MCF 10A (cell line): ENCODE data around the gene CAP1. TPM values are rescaled to one million over a fixed set of nuclear protein-coding genes. Genes with fewer than 3 reads are reported as not detected.
A peak's percentile ranks its signal among the peaks of the same experiment; 100 is the strongest.

ENCODE experiments used
- BruUV-seq: library from RNA; stranded (reverse); fragments of 400-500 nt; replicated peaks from 2 replicates; lab custom pipeline; 2021; lab: Mats Ljungman, UMichigan
- CTCF ChIA-PET: fragments of 300-600 bp; sonication (Branson Sonifier 250); formaldehyde crosslinking; extraction: SDS; loops from one replicate; lab custom pipeline; 2021; ENCODE audit warnings: antibody characterized with exemption, inconsistent platforms; lab: Yijun Ruan, JAX
- POLR2A ChIA-PET: fragments of 300-600, 350-650 bp; sonication (Branson Sonifier 250); formaldehyde crosslinking; extraction: SDS; loops from one replicate; lab custom pipeline; 2020; ENCODE audit warnings: antibody characterized with exemption, inconsistent platforms; lab: Yijun Ruan, JAX
- DNase-seq: peaks from one replicate; pipeline ENCODE4 v3.0.0-alpha.2; 2018; ENCODE audit not compliant: unreplicated experiment
- H3K27ac Mint-ChIP-seq: one replicate; pipeline ENCODE4 v1.8.0; 2022; ENCODE audit warnings: mild to moderate bottlenecking, low read depth, mixed read lengths; ENCODE audit not compliant: unreplicated experiment
- H3K27me3 Mint-ChIP-seq: one replicate; pipeline ENCODE4 v1.8.0; 2022; ENCODE audit warnings: mixed read lengths; ENCODE audit not compliant: insufficient read depth, unreplicated experiment
- H3K36me3 Mint-ChIP-seq: one replicate; pipeline ENCODE4 v1.8.0; 2022; ENCODE audit warnings: mild to moderate bottlenecking, moderate library complexity, mixed read lengths; ENCODE audit not compliant: insufficient read depth, unreplicated experiment
- H3K4me1 Mint-ChIP-seq: one replicate; pipeline ENCODE4 v1.8.0; 2022; ENCODE audit warnings: mixed read lengths; ENCODE audit not compliant: insufficient read depth, unreplicated experiment
- H3K4me3 Mint-ChIP-seq: one replicate; pipeline ENCODE4 v1.8.0; 2022; ENCODE audit warnings: mild to moderate bottlenecking, moderate library complexity, mixed read lengths; ENCODE audit not compliant: unreplicated experiment
- H3K9me3 Mint-ChIP-seq: one replicate; pipeline ENCODE4 v1.8.0; 2022; ENCODE audit warnings: mixed read lengths; ENCODE audit not compliant: unreplicated experiment
- intact Hi-C: fragments of 100-400 bp; cut with micrococcal nuclease; formaldehyde crosslinking; loops from 2 replicates; pipeline ENCODE4 v1.14.1; 2022
- total RNA-seq: library from RNA; stranded (reverse); gene quantifications from 2 replicates; pipeline ENCODE4 v1.2.3, GENCODE V29; 2022
- TF ChIP-seq, protein P1 (sequence below): fragments of 200-600 bp; IDR thresholded peaks from one replicate; pipeline ENCODE4 v1.8.0; 2022; ENCODE audit warnings: antibody characterized with exemption, mild to moderate bottlenecking; ENCODE audit not compliant: unreplicated experiment

CAP1 gene
- total RNA-seq, 1 experiment from 2014 or later, result 297 TPM

DNA sequence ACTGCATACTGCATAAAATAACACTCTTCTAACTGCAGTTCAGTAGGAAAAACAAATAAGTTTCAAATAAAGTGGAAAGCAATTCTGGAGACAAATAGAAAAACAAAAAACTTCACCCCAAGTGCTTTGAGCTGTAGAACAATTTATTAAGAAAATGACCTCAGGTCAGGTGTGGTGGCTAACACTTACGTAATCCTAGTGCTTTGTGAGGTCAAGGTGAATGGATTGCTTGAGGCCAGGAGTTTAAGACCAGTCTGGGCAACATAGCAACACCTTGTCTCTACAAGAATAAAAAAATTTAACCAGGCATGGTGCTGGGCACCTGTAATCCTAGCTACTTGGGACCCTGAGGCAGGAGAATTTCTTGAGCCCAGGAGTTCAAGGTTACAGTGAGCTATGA, 61.5 kb downstream of the CAP1 start:
- BruUV-seq, result no TSS peak
- intact Hi-C loops, result no loop called here
- no peak for DNase-seq
- ChIA-PET POLR2A (no interaction called here), CTCF (interaction anchor here (0.7 to 1.5 kb wide), 2 partner anchors 24 to 183 kb away, joined by 3 to 7 read pairs; no protein-coding TSS in a partner anchor)
- Mint-ChIP-seq H3K27me3 (peaks cover 10% of the 10 kb centered on the region), H3K36me3 (no peaks in the 10 kb centered on the region), H3K27ac (no peak overlapping the region), H3K4me3 (no peak overlapping the region), H3K4me1 (peaks cover 6% of the 10 kb centered on the region), H3K9me3 (no peaks in the 10 kb centered on the region)
- TF ChIP-seq, protein P1, sequence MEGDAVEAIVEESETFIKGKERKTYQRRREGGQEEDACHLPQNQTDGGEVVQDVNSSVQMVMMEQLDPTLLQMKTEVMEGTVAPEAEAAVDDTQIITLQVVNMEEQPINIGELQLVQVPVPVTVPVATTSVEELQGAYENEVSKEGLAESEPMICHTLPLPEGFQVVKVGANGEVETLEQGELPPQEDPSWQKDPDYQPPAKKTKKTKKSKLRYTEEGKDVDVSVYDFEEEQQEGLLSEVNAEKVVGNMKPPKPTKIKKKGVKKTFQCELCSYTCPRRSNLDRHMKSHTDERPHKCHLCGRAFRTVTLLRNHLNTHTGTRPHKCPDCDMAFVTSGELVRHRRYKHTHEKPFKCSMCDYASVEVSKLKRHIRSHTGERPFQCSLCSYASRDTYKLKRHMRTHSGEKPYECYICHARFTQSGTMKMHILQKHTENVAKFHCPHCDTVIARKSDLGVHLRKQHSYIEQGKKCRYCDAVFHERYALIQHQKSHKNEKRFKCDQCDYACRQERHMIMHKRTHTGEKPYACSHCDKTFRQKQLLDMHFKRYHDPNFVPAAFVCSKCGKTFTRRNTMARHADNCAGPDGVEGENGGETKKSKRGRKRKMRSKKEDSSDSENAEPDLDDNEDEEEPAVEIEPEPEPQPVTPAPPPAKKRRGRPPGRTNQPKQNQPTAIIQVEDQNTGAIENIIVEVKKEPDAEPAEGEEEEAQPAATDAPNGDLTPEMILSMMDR, result no peak

DNA sequence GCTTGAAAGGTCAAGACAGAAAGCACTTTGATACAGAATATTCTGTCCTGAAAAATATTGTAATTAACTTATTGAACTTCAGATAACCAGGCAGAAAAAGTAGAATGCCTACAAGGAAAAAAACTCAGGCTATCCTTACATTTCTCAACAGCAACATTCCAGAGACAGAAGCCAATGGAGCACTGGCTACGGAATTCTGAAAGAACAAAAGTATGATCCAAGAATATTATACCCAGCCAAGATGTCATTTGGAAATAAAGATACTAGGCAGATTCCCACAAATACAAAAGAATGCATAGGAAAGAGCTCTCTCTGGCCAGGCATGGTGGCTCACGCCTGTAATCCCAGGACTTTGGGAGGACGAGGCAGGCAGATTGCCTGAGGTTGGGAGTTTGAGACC, 62.4 kb downstream of the CAP1 start:
- intact Hi-C loops, result no loop called here
- no peak for DNase-seq
- peaks cover 10% of the 10 kb centered on the region for H3K27me3 Mint-ChIP-seq
- H3K27ac Mint-ChIP-seq, result no peak overlapping the region
- no peaks in the 10 kb centered on the region for H3K9me3 Mint-ChIP-seq
- no peaks in the 10 kb centered on the region for H3K36me3 Mint-ChIP-seq
- no peak overlapping the region for H3K4me3 Mint-ChIP-seq
- ChIA-PET POLR2A (no interaction called here), CTCF (interaction anchor here (0.7 to 1.5 kb wide), 2 partner anchors 25 to 184 kb away, joined by 3 to 7 read pairs; no protein-coding TSS in a partner anchor)
- TF ChIP-seq, protein P1, result no peak
- no peaks in the 10 kb centered on the region for H3K4me1 Mint-ChIP-seq
- BruUV-seq, result no TSS peak

- intact Hi-C loops, result no loop called here
- no TSS peak for BruUV-seq
- Mint-ChIP-seq H3K27me3 (peaks cover 10% of the 10 kb centered on the region), H3K36me3 (no peaks in the 10 kb centered on the region), H3K4me3 (no peak overlapping the region), H3K9me3 (peaks cover under 1% of the 10 kb centered on the region), H3K27ac (no peak overlapping the region), H3K4me1 (no peaks in the 10 kb centered on the region)
- ChIA-PET POLR2A (interaction anchor here (0.6 kb wide), 1 partner anchor 31 kb away, joined by 3 read pairs; no protein-coding TSS in a partner anchor), CTCF (interaction anchor here (0.9 kb wide), 1 partner anchor 346 kb away, joined by 3 read pairs; no protein-coding TSS in a partner anchor)
- TF ChIP-seq, protein P1, result no peak
- no peak for DNase-seq
Measured at GRCh38 chr1:40105028-40105427, 64.5 kb downstream of the CAP1 start.

DNA sequence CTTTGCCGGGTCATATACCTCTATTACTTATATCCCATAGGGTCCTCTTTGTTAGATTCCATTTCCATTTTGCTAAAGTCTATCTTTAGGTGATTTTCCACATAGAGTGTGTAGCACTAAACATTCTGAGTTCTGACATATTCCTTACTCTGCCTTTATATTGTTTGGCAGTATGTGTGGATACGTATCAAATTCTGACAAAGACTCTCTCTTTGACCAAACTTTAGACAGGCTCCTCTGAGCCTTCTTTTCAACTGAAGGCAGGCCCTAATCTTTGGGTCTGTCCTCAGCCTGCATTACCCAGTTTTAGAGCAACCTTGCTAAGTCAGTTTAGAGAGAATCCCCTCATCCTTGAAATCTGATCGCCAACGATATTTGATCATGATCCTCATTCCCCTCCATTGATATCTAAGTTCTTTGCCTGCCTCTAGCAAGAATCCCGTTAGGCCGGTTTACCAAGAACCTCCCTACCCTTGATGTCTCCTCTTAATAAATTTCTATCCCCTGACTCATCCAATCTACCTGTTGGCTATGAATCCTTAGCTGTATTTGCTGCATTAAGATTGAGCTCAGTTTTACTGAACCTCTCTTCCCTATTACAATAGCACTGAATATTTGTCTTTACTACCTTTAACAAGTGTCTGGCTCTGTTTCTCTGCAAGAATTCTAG, 66.9 kb downstream of the CAP1 start:
- BruUV-seq, result no TSS peak
- H3K27ac Mint-ChIP-seq, result no peak overlapping the region
- peaks cover 7% of the 10 kb centered on the region for H3K9me3 Mint-ChIP-seq
- ChIA-PET CTCF (interaction anchor here (0.7 to 1.6 kb wide), 4 partner anchors 9 to 292 kb away, joined by 3 to 9 read pairs (median 3); no protein-coding TSS in a partner anchor), POLR2A (interaction anchor here (0.5 to 0.8 kb wide), 2 partner anchors 267 to 313 kb away, joined by 4 to 5 read pairs; no protein-coding TSS in a partner anchor)
- H3K36me3 Mint-ChIP-seq, result no peaks in the 10 kb centered on the region
- H3K27me3 Mint-ChIP-seq, result peaks cover 15% of the 10 kb centered on the region
- intact Hi-C loops, result no loop called here
- DNase-seq, result peak; percentile 2
- TF ChIP-seq, protein P1, result no peak
- H3K4me1 Mint-ChIP-seq, result no peaks in the 10 kb centered on the region
- H3K4me3 Mint-ChIP-seq, result no peak overlapping the region
